CD4-positive, alpha-beta T cell (primary cell): ENCODE measurements around the gene ZIM2. TPM values are rescaled to one million over a fixed set of nuclear protein-coding genes. Genes with fewer than 3 reads are reported as not detected.

ENCODE experiments used
- ATAC-seq: fragments of 200-7000 bp; cut with Tn5 transposase; one replicate; pipeline ENCODE4 v1.10.0; 2022; ENCODE audit warnings: mild to moderate bottlenecking; ENCODE audit not compliant: poor library complexity
- CTCF ChIA-PET: fragments of 350-600 bp; sonication (Branson Sonifier 250); formaldehyde crosslinking; loops from one replicate; lab custom pipeline; 2021; ENCODE audit warnings: antibody characterized with exemption, inconsistent platforms; lab: Charles Lee
- POLR2A ChIA-PET: fragments of 350-600 bp; sonication (Branson Sonifier 250); formaldehyde crosslinking; loops from one replicate; lab custom pipeline; 2021; ENCODE audit warnings: antibody characterized with exemption, inconsistent platforms; lab: Charles Lee
- DNase-seq, 14 experiments: peaks; one replicate each; pipeline ENCODE4 v3.0.0-alpha.2; 2013 to 2020; ENCODE audit warnings: mixed read lengths in 2 of 14
- H3K27ac ChIP-seq, 2 donors: one replicate each; pipeline versions ENCODE4 v1.5.1 to v1.7.0; 2013; ENCODE audit warnings: low read length in 2 of 2, low read depth in 1 of 2, mild to moderate bottlenecking in 1 of 2
- H3K27me3 ChIP-seq, 2 experiments: 1 replicate in 1 of 2; 2 replicates in 1 of 2; pipeline versions ENCODE4 v1.6.1 to v1.7.0; 2013; ENCODE audit warnings: low read length in 2 of 2, control low read depth in 1 of 2, mild to moderate bottlenecking in 1 of 2, moderate library complexity in 1 of 2; ENCODE audit not compliant: insufficient read depth in 2 of 2, control insufficient read depth in 1 of 2
- H3K36me3 ChIP-seq: one replicate; pipeline ENCODE4 v1.6.1; 2013; ENCODE audit warnings: low read length, control low read depth; ENCODE audit not compliant: insufficient read depth
- H3K4me1 ChIP-seq: one replicate; pipeline ENCODE4 v1.6.1; 2013; ENCODE audit warnings: low read length, control low read depth; ENCODE audit not compliant: insufficient read depth
- H3K4me3 ChIP-seq: one replicate; pipeline ENCODE4 v1.5.1; 2013; ENCODE audit warnings: mild to moderate bottlenecking, low read length, moderate library complexity
- H3K9me3 ChIP-seq, 2 experiments: 1 replicate in 1 of 2; 2 replicates in 1 of 2; pipeline versions ENCODE4 v1.6.1 to v1.7.0; 2013; ENCODE audit warnings: low read length in 2 of 2, mild to moderate bottlenecking in 2 of 2, control low read depth in 1 of 2, moderate library complexity in 1 of 2; ENCODE audit not compliant: control insufficient read depth in 1 of 2, insufficient read depth in 1 of 2
- H3K27ac Mint-ChIP-seq: one replicate; pipeline ENCODE4 v1.8.0; 2020; ENCODE audit warnings: mixed read lengths
- H3K27me3 Mint-ChIP-seq: one replicate; pipeline ENCODE4 v1.8.0; 2021; ENCODE audit warnings: mixed read lengths
- H3K36me3 Mint-ChIP-seq: one replicate; pipeline ENCODE4 v1.8.0; 2021; ENCODE audit warnings: low read depth, mixed read lengths
- H3K4me1 Mint-ChIP-seq: one replicate; pipeline ENCODE4 v1.8.0; 2021; ENCODE audit warnings: low read depth, mixed read lengths
- H3K4me3 Mint-ChIP-seq: one replicate; pipeline ENCODE4 v1.8.0; 2020; ENCODE audit warnings: mild to moderate bottlenecking, mixed read lengths
- H3K9me3 Mint-ChIP-seq: one replicate; pipeline ENCODE4 v1.8.0; 2020; ENCODE audit warnings: mixed read lengths
- CTCF ChIP-seq: fragments of 200-600 bp; IDR thresholded peaks from one replicate; pipeline ENCODE4 v1.8.0; 2022; ENCODE audit warnings: antibody characterized with exemption, mild to moderate bottlenecking
- intact Hi-C, 2 experiments: fragments of 100-400 bp; cut with DNase I in 1 of 2; cut with micrococcal nuclease in 1 of 2; formaldehyde crosslinking; loops; one replicate each; pipeline versions ENCODE4 v1.15.1 to v1.9.0; 2023 to 2025; cut with DNase I, micrococcal nuclease
- total RNA-seq, 174 experiments: library from RNA in 2 of 174; stranded (reverse) in 2 of 174; gene quantifications; one replicate each; pipeline ENCODE4 v1.2.3 and lab custom pipeline; 2021 to 2026

ZIM2 gene
- total RNA-seq, 2 experiments from 2014 or later = not detected

GRCh38 chr19:56823956-56824355 is 16.6 kb downstream of the ZIM2 start:
- DNase-seq (no peak), ATAC-seq (no peak)
- no peaks in the 10 kb centered on the region for H3K36me3 Mint-ChIP-seq
- no peak overlapping the region for H3K4me3 Mint-ChIP-seq
- TF ChIP-seq CTCF = no peak
- no peak overlapping the region for H3K27ac ChIP-seq
- H3K4me1 Mint-ChIP-seq = no peaks in the 10 kb centered on the region
- intact Hi-C loops = no loop called here
- ChIA-PET CTCF (no interaction called here), POLR2A (no interaction called here)
- H3K36me3 ChIP-seq = no peaks in the 10 kb centered on the region
- no peaks in the 10 kb centered on the region for H3K27me3 Mint-ChIP-seq
- H3K9me3 ChIP-seq = peaks cover 16 to 43% of the 10 kb centered on the region in 2 experiments
- H3K4me3 ChIP-seq = no peak overlapping the region
- H3K9me3 Mint-ChIP-seq = peaks cover 31% of the 10 kb centered on the region
- no peaks in the 10 kb centered on the region for H3K4me1 ChIP-seq
- no peaks in the 10 kb centered on the region for H3K27me3 ChIP-seq
- H3K27ac Mint-ChIP-seq = no peak overlapping the region

- Mint-ChIP-seq H3K27ac (no peak overlapping the region), H3K9me3 (peaks cover 34% of the 10 kb centered on the region), H3K27me3 (no peaks in the 10 kb centered on the region), H3K36me3 (no peaks in the 10 kb centered on the region), H3K4me1 (no peaks in the 10 kb centered on the region), H3K4me3 (no peak overlapping the region)
- intact Hi-C loops = no loop called here
- no peak for DNase-seq
- Histone ChIP-seq H3K27me3 (no peaks in the 10 kb centered on the region), H3K4me1 (no peaks in the 10 kb centered on the region), H3K4me3 (no peak overlapping the region), H3K9me3 (peaks cover 19 to 41% of the 10 kb centered on the region in 2 experiments), H3K36me3 (no peaks in the 10 kb centered on the region), H3K27ac (no peak overlapping the region)
- no peak for ATAC-seq
- TF ChIP-seq CTCF = no peak
- ChIA-PET CTCF (no interaction called here), POLR2A (no interaction called here)
Measured at GRCh38 chr19:56823417-56823816, 17.1 kb downstream of the ZIM2 start.

- no peak for ATAC-seq
- ChIA-PET POLR2A (no interaction called here), CTCF (no interaction called here)
- Histone ChIP-seq H3K4me1 (no peaks in the 10 kb centered on the region), H3K4me3 (no peak overlapping the region), H3K27ac (no peak overlapping the region), H3K9me3 (peaks cover 19 to 45% of the 10 kb centered on the region in 2 experiments), H3K36me3 (no peaks in the 10 kb centered on the region), H3K27me3 (no peaks in the 10 kb centered on the region)
- intact Hi-C loops = no loop called here
- Mint-ChIP-seq H3K4me1 (no peaks in the 10 kb centered on the region), H3K36me3 (no peaks in the 10 kb centered on the region), H3K27me3 (no peaks in the 10 kb centered on the region), H3K9me3 (peaks cover 36% of the 10 kb centered on the region), H3K27ac (no peak overlapping the region), H3K4me3 (no peak overlapping the region)
- no peak for TF ChIP-seq CTCF
- DNase-seq = no peak
Measured at GRCh38 chr19:56822755-56823154, 17.8 kb downstream of the ZIM2 start.
